Measurements from ENCODE around the gene WNT2B.

GRCh38 chr1:112530832-112531231 lies 22.1 kb downstream of the WNT2B start:
- TF ChIP-seq POLR2A (IDR thresholded peaks at IDR 0.05) (no peak), CTCF (IDR thresholded peaks at IDR 0.05) (no peak)
